GM10847 (cell line): Measurements from ENCODE around the gene ZXDA.

Source experiments
- POLR2A ChIP-seq: IDR thresholded peaks from 2 replicates; pipeline ENCODE4 v1.6.1; 2011; ENCODE audit not compliant: insufficient read length; ENCODE audit errors: extremely low read depth

Gene ZXDA

DNA sequence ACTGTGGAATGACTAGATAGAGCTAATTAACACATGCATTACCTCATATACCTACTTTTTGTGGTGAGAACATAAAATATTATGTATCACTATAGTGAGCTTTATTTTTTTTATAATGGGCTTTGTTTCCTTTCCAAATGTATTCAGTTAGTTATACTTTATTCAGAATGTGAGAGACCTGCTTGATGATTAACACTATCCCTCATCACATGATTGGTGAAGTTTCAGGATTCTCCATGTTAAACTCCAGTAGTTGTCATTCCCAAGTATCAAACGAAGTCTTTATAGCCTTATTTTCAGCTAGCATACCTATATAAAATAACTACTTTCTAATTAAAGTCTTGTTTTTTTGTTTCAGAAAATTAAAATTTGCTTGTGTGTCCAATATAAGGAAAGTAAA lies 8.8 kb downstream of the ZXDA start:
- TF ChIP-seq POLR2A, result no peak

DNA sequence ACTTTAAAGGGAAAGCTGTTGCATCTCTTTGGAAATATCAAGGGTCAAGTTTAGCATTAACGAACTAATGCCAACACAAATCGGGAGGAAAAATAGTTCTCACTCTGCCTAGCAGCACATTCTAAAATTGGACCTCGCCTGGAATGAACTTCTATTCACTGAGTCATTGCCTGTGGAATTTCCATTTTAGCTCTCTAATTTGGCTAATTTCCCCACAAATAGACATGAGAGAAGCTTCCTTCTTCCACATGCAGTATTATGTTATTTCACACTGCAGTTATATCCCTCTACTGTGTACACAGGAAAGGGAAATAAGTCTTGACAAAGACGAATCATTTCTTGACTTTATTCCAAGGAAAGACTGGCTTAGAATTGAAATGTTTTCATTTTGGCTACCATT lies 9.3 kb downstream of the ZXDA start:
- no peak for TF ChIP-seq POLR2A

GRCh38 chrX:57899906-57900305 lies 10.4 kb downstream of the ZXDA start:
- no peak for TF ChIP-seq POLR2A

GRCh38 chrX:57899064-57899463 lies 11.2 kb downstream of the ZXDA start:
- TF ChIP-seq POLR2A, result no peak

GRCh38 chrX:57871463-57871862 lies 38.8 kb downstream of the ZXDA start:
- no peak for TF ChIP-seq POLR2A
